ENCODE data around the gene ADAM12. TPM values are rescaled to one million over a fixed set of nuclear protein-coding genes. Genes with fewer than 3 reads are reported as not detected.

Gene ADAM12
- total and polyA plus RNA-seq, 2 donors = 0.96 to 4.6 TPM

DNA sequence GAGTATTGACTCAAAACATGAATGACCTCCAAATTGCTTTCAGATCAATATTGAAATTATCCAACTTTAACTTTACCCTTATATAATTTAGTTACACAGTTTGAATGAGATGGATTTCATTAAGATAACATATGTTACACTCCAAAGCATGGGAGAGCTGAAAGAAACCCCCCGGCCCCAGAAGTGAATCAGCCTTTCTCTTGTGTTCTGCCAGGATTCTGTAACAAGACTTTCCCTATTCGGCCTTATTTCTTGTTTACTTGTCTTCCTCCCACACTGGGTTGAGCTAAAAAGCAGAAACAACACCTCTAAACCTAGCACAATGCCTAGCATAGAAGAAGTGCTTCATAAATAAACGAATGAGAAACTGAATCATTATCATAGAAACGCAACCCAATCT, 224.8 kb downstream of the ADAM12 start:
- H3K36me3 ChIP-seq (ENCODE audit: control insufficient read depth in 2 of 2, insufficient read depth in 2 of 2, low read length in 1 of 2) = no peaks in the 10 kb centered on the region
- no peaks in the 10 kb centered on the region for H3K4me1 ChIP-seq (ENCODE audit: control insufficient read depth in 2 of 2, insufficient read depth in 2 of 2, low read length in 2 of 2)
- H3K27me3 ChIP-seq (ENCODE audit: control insufficient read depth in 2 of 2, insufficient read depth in 1 of 2, low read length in 1 of 2) = no peaks in the 10 kb centered on the region
- no peaks in the 10 kb centered on the region for H3K9me3 ChIP-seq (ENCODE audit: control insufficient read depth in 2 of 2, insufficient read depth in 1 of 2, low read length in 1 of 2)
- H3K4me3 ChIP-seq (ENCODE audit: low read length in 2 of 2) = no peak overlapping the region
- DNase-seq (ENCODE audit: low read depth in 6 of 9, low spot score in 9 of 9) = no peak
- WGBS = 91% methylated on average over 4 of the region's 4 CpGs
- H3K27ac ChIP-seq (ENCODE audit: low read depth in 1 of 2, low read length in 1 of 2) = no peak overlapping the region

DNA sequence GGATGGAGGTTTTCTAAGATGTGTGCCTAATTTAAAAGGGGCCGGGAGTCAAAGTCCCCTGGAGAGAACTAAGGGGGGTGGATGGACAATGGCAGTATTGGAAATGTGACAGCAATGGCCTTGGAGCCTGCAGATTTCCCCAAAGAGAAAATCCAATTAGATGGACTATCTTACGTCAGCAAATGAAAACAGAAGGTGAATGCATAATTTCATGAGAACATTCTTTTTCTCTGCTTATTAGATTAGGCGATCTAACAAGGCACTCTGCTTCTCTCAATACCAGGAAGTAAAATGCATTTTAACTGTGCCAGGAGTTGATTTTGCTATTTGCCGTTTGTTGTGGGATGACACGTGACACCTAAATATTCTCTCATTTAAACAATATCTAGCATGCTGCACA, 226.6 kb downstream of the ADAM12 start:
- no peaks in the 10 kb centered on the region for H3K36me3 ChIP-seq (ENCODE audit: control insufficient read depth in 2 of 2, insufficient read depth in 2 of 2, low read length in 1 of 2)
- H3K4me1 ChIP-seq (ENCODE audit: control insufficient read depth in 2 of 2, insufficient read depth in 2 of 2, low read length in 2 of 2) = no peaks in the 10 kb centered on the region
- 76% methylated on average over 5 of the region's 5 CpGs for WGBS
- H3K4me3 ChIP-seq (ENCODE audit: low read length in 2 of 2) = no peak overlapping the region
- H3K27ac ChIP-seq (ENCODE audit: low read depth in 1 of 2, low read length in 1 of 2) = no peak overlapping the region
- no peaks in the 10 kb centered on the region for H3K27me3 ChIP-seq (ENCODE audit: control insufficient read depth in 2 of 2, insufficient read depth in 1 of 2, low read length in 1 of 2)
- no peak for DNase-seq (ENCODE audit: low read depth in 6 of 9, low spot score in 9 of 9)
- no peaks in the 10 kb centered on the region for H3K9me3 ChIP-seq (ENCODE audit: control insufficient read depth in 2 of 2, insufficient read depth in 1 of 2, low read length in 1 of 2)

DNA sequence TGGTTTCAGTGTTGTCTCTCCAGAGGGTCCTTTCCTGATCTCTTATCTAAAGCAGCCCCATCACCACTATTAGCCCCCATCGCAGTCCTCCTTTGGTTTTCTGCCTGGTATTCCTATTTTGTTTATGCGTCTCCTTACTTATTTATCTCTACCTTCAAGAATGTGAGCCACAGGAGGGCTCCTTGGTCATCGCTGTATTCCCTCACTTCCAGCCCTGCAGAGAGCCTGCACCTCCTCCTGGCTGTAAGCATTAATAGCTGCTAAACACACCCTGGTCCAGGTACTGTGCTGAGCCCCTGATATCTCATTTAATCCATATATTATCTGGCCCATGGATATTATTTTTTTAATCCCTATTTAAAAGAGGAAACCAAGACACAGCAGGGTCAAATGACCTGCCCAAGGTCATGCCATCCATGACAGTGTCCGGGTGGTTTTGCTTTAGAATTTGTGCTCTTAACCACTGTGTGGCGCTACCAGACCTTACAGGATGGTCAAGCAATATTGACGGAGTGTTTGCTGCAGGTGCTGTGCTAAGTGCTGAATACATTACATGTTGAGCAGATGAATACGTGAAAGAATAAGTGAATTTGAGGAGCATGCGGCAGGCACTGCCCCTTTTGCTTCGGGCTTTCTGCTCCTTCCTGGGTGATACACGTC, 227.2 kb downstream of the ADAM12 start:
- Histone ChIP-seq H3K27me3 (ENCODE audit: control insufficient read depth in 2 of 2, insufficient read depth in 1 of 2, low read length in 1 of 2) (no peaks in the 10 kb centered on the region), H3K27ac (ENCODE audit: low read depth in 1 of 2, low read length in 1 of 2) (no peak overlapping the region), H3K4me1 (ENCODE audit: control insufficient read depth in 2 of 2, insufficient read depth in 2 of 2, low read length in 2 of 2) (no peaks in the 10 kb centered on the region), H3K36me3 (ENCODE audit: control insufficient read depth in 2 of 2, insufficient read depth in 2 of 2, low read length in 1 of 2) (no peaks in the 10 kb centered on the region), H3K4me3 (ENCODE audit: low read length in 2 of 2) (no peak overlapping the region), H3K9me3 (ENCODE audit: control insufficient read depth in 2 of 2, insufficient read depth in 1 of 2, low read length in 1 of 2) (no peaks in the 10 kb centered on the region)
- DNase-seq (ENCODE audit: low read depth in 6 of 9, low spot score in 9 of 9) = no peak
- 89% methylated on average over 10 of the region's 10 CpGs for WGBS

DNA sequence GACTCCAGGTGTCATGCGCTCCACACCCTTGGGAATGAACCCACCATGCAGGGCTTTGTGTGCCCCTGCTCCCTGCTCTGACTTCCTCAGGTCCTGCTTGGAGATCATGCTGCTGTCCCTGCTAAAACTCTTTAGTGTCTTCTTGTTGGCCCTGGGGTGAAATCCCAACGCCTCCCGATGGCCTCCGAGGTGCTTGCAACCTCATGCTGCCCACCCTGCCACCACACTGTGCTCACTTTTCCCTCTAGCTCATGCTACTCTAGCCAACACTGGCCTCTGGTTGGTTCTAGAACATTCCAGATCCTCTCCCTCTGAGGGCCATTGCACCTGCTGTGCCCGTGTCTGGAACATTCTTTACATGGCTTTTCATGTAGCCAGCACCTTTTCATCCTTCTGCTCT, 227.7 kb downstream of the ADAM12 start:
- H3K9me3 ChIP-seq (ENCODE audit: control insufficient read depth in 2 of 2, insufficient read depth in 1 of 2, low read length in 1 of 2) = no peaks in the 10 kb centered on the region
- WGBS = 75% methylated on average over 5 of the region's 5 CpGs
- DNase-seq (ENCODE audit: low read depth in 6 of 9, low spot score in 9 of 9) = no peak
- no peaks in the 10 kb centered on the region for H3K27me3 ChIP-seq (ENCODE audit: control insufficient read depth in 2 of 2, insufficient read depth in 1 of 2, low read length in 1 of 2)
- H3K4me1 ChIP-seq (ENCODE audit: control insufficient read depth in 2 of 2, insufficient read depth in 2 of 2, low read length in 2 of 2) = no peaks in the 10 kb centered on the region
- H3K36me3 ChIP-seq (ENCODE audit: control insufficient read depth in 2 of 2, insufficient read depth in 2 of 2, low read length in 1 of 2) = no peaks in the 10 kb centered on the region
- no peak overlapping the region for H3K27ac ChIP-seq (ENCODE audit: low read depth in 1 of 2, low read length in 1 of 2)
- H3K4me3 ChIP-seq (ENCODE audit: low read length in 2 of 2) = no peak overlapping the region

DNA sequence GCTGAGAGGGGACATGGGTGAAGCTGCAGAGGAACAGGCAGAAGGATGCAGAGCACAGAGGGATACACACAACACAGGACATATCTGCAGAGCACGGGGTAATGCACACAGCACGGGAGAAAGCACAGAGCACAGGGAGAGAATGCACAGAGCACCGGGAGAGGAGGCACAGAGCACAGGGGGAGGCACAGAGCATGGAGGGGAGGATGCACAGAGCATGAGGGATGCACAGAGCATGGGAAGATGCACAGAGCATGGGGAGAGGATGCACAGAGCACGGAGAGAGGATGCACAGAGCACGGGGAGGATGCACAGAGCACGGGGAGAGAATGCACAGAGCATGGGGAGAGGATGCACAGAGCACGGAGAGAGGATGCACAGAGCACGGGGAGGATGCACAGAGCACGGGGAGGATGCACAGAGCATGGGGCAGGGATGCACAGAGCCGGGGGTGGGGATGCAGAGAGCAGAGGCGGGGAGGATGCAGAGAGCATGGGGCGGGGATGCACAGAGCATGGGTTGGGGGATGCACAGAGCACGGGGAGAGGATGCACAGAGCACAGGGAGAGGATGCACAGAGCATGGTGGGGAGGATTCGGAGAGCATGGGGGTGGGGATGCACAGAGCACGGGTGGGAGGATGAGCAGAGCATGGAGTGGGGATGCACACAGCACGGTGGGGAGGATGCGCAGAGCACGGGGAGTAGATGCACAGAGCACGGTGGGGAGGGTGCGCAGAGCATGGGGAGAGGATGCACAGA, 230.0 kb downstream of the ADAM12 start:
- WGBS = 77% methylated on average over 20 of the region's 20 CpGs
- H3K27me3 ChIP-seq (ENCODE audit: control insufficient read depth in 2 of 2, insufficient read depth in 1 of 2, low read length in 1 of 2) = no peaks in the 10 kb centered on the region
- no peaks in the 10 kb centered on the region for H3K36me3 ChIP-seq (ENCODE audit: control insufficient read depth in 2 of 2, insufficient read depth in 2 of 2, low read length in 1 of 2)
- H3K4me3 ChIP-seq (ENCODE audit: low read length in 2 of 2) = no peak overlapping the region
- no peaks in the 10 kb centered on the region for H3K9me3 ChIP-seq (ENCODE audit: control insufficient read depth in 2 of 2, insufficient read depth in 1 of 2, low read length in 1 of 2)
- H3K4me1 ChIP-seq (ENCODE audit: control insufficient read depth in 2 of 2, insufficient read depth in 2 of 2, low read length in 2 of 2) = no peaks in the 10 kb centered on the region
- H3K27ac ChIP-seq (ENCODE audit: low read depth in 1 of 2, low read length in 1 of 2) = no peak overlapping the region
- no peak for DNase-seq (ENCODE audit: low read depth in 6 of 9, low spot score in 9 of 9)

DNA sequence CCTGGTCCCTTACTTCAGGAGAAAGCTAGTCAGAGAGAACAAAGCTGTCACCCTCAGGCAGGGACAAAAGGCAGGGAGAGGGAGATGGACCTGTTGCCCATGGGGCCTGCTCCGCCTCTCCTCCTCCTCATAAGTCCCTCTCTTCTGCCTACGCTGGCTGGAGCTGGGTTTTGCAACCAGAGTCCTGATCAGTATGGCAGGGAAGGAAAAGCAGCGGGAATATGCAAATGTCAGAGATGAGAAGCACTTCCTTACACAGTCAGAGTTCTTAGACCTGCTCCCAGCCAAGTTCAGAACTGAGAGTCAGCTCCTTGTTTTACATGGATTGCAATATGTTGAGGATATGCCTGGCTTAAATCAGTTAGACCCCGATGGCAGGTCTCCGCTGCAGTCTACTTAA, 231.1 kb downstream of the ADAM12 start:
- Histone ChIP-seq H3K9me3 (ENCODE audit: control insufficient read depth in 2 of 2, insufficient read depth in 1 of 2, low read length in 1 of 2) (no peaks in the 10 kb centered on the region), H3K27ac (ENCODE audit: low read depth in 1 of 2, low read length in 1 of 2) (no peak overlapping the region), H3K36me3 (ENCODE audit: control insufficient read depth in 2 of 2, insufficient read depth in 2 of 2, low read length in 1 of 2) (no peaks in the 10 kb centered on the region), H3K4me1 (ENCODE audit: control insufficient read depth in 2 of 2, insufficient read depth in 2 of 2, low read length in 2 of 2) (no peaks in the 10 kb centered on the region), H3K4me3 (ENCODE audit: low read length in 2 of 2) (no peak overlapping the region), H3K27me3 (ENCODE audit: control insufficient read depth in 2 of 2, insufficient read depth in 1 of 2, low read length in 1 of 2) (no peaks in the 10 kb centered on the region)
- no peak for DNase-seq (ENCODE audit: low read depth in 6 of 9, low spot score in 9 of 9)
- WGBS = 79% methylated on average over 5 of the region's 5 CpGs

DNA sequence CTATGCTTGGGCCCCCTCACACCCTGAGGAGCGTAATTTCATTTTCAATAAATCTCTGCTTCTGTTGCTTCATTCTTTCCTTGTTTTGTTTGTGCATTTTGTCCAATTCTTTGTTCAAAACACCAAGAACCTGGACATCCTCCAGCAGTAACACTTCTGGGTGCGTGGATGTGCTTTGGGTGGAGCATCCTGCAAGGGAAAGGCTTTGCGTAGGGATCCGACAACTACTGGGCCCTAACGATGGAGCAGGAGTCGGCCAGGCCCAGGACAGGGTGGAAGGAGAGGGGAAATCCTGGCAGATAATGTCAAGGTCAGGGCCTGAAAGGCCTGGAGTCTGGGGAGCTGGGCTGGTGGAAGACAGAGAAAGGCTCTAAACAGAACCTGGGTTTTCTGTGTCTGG, 231.8 kb downstream of the ADAM12 start:
- Histone ChIP-seq H3K27ac (ENCODE audit: low read depth in 1 of 2, low read length in 1 of 2) (no peak overlapping the region), H3K4me1 (ENCODE audit: control insufficient read depth in 2 of 2, insufficient read depth in 2 of 2, low read length in 2 of 2) (no peaks in the 10 kb centered on the region), H3K36me3 (ENCODE audit: control insufficient read depth in 2 of 2, insufficient read depth in 2 of 2, low read length in 1 of 2) (no peaks in the 10 kb centered on the region), H3K27me3 (ENCODE audit: control insufficient read depth in 2 of 2, insufficient read depth in 1 of 2, low read length in 1 of 2) (no peaks in the 10 kb centered on the region), H3K9me3 (ENCODE audit: control insufficient read depth in 2 of 2, insufficient read depth in 1 of 2, low read length in 1 of 2) (no peaks in the 10 kb centered on the region), H3K4me3 (ENCODE audit: low read length in 2 of 2) (no peak overlapping the region)
- WGBS = 98% methylated on average over 6 of the region's 6 CpGs
- DNase-seq (ENCODE audit: low read depth in 6 of 9, low spot score in 9 of 9) = no peak

DNA sequence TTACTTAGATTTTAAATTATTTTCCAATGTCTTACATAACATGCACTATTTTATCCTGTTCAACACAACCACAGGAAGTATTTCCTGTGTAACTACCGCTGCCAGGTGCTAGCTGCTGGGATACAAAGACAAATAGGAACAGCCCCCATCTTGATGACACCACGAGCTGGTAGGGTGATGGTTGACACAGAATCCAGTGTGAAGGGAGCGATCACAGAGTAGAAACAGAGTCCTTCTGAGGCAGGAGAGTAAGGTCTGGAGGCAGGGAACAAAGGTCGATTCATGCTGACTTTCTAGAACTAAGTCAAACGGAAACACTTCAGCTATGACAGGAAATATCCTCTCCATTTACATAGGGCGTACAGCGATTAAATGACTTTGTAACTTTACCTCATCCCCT, 232.3 kb downstream of the ADAM12 start:
- WGBS = 56% methylated on average over 7 of the region's 7 CpGs
- H3K9me3 ChIP-seq (ENCODE audit: control insufficient read depth in 2 of 2, insufficient read depth in 1 of 2, low read length in 1 of 2) = no peaks in the 10 kb centered on the region
- no peak for DNase-seq (ENCODE audit: low read depth in 6 of 9, low spot score in 9 of 9)
- no peaks in the 10 kb centered on the region for H3K4me1 ChIP-seq (ENCODE audit: control insufficient read depth in 2 of 2, insufficient read depth in 2 of 2, low read length in 2 of 2)
- no peaks in the 10 kb centered on the region for H3K27me3 ChIP-seq (ENCODE audit: control insufficient read depth in 2 of 2, insufficient read depth in 1 of 2, low read length in 1 of 2)
- H3K36me3 ChIP-seq (ENCODE audit: control insufficient read depth in 2 of 2, insufficient read depth in 2 of 2, low read length in 1 of 2) = no peaks in the 10 kb centered on the region
- H3K27ac ChIP-seq (ENCODE audit: low read depth in 1 of 2, low read length in 1 of 2) = no peak overlapping the region
- H3K4me3 ChIP-seq (ENCODE audit: low read length in 2 of 2) = no peak overlapping the region

DNA sequence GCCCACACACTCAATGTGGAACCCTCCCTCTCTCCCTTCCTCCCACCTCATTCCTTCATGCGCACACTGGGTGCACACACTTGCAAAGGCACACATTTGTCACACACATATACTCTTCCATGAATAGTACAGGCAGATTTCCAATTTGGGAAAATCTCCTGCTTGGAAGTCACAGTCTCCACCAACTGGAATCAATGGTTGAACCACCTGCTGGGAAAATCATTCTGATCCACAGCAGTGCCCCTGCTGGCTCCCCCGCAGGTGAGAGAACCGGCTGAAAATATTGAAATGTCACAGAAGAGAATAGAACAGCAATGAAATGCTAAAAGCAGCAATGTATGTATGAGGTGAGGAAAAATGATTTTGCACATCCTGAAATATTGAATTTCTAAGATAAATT, 232.7 kb downstream of the ADAM12 start:
- Histone ChIP-seq H3K4me1 (ENCODE audit: control insufficient read depth in 2 of 2, insufficient read depth in 2 of 2, low read length in 2 of 2) (no peaks in the 10 kb centered on the region), H3K4me3 (ENCODE audit: low read length in 2 of 2) (no peak overlapping the region), H3K27ac (ENCODE audit: low read depth in 1 of 2, low read length in 1 of 2) (no peak overlapping the region), H3K36me3 (ENCODE audit: control insufficient read depth in 2 of 2, insufficient read depth in 2 of 2, low read length in 1 of 2) (no peaks in the 10 kb centered on the region), H3K9me3 (ENCODE audit: control insufficient read depth in 2 of 2, insufficient read depth in 1 of 2, low read length in 1 of 2) (no peaks in the 10 kb centered on the region), H3K27me3 (ENCODE audit: control insufficient read depth in 2 of 2, insufficient read depth in 1 of 2, low read length in 1 of 2) (no peaks in the 10 kb centered on the region)
- WGBS = 69% methylated on average over 3 of the region's 3 CpGs
- no peak for DNase-seq (ENCODE audit: low read depth in 6 of 9, low spot score in 9 of 9)

Measured in thymus (tissue), 11 donors.